Inflammatory macrophage treated with lipopolysaccharide for 1 hour (primary cell): ENCODE results near the gene IQSEC3.

ENCODE experiments used
- DNase-seq, 2 donors: peaks; one replicate each; pipeline ENCODE4 v3.0.0-alpha.2; 2020 to 2022

Gene IQSEC3

DNA sequence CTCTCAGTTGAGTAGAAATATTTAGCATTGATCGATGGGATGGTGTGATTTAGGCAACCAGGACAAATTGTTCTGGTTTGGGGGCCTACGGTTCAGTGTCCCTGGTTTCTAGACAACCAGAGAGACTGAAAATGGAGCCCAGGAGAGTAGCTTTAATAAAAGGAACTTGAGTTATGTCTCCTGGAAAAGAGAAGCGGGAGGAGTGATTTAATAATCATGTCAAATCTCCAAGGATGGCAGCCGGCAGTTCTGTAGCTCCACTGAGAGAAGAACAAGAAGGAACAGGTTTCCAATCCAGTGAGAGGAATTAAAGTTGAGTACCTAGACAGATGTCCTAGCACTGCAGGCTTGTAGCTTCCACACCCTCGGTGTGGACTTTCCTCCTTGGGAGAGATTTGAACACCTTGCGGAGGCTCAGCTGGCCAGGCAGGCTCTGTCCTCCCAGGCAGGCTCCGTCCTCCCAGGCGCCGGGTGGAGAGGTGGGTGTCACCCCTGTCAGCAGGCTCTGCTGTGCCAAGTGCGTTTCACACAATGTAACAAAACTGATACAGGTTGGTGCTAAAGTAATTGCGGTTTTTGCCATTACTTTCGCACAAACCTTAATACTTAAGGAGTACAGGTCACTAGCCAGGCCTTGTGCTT lies 101.5 kb downstream of the IQSEC3 start:
- DNase-seq = no peak

DNA sequence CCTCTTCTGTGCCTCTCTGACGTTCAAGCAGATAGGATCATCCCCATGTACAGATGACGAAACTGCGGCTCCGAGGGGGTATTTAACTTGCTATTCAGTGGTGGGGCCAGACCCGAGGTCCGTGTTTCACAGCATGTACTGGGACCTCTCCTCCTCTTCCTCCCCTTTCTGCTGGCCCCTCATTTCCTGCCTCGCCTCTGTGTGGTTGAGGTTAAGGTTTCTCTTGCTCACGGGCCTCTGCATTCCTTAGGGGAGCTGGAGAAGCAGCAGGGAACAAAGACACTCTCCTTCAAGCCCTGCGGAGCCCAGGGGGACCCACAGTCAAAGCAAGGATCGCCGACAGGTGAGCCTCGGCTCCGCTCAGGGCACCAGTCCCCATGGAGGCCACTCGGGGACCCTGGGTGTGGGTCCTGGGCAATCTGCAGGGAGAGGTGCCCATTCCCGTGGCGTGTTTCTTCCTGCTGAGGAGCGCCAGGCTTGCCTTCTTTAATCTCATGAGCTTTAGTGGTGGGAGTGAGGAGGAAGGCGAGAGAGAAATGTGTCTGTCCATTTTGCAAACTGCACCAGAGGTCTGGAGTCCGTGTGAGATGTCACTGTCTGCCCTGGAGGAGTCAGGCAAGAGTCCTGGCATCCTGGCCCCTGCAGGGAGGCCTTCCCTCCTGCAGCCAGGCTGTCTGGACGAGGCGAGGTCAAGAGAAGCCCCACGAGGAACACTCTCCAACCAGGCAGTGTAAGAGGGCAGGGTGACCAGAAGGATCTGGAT lies 102.4 kb downstream of the IQSEC3 start:
- no peak for DNase-seq

DNA sequence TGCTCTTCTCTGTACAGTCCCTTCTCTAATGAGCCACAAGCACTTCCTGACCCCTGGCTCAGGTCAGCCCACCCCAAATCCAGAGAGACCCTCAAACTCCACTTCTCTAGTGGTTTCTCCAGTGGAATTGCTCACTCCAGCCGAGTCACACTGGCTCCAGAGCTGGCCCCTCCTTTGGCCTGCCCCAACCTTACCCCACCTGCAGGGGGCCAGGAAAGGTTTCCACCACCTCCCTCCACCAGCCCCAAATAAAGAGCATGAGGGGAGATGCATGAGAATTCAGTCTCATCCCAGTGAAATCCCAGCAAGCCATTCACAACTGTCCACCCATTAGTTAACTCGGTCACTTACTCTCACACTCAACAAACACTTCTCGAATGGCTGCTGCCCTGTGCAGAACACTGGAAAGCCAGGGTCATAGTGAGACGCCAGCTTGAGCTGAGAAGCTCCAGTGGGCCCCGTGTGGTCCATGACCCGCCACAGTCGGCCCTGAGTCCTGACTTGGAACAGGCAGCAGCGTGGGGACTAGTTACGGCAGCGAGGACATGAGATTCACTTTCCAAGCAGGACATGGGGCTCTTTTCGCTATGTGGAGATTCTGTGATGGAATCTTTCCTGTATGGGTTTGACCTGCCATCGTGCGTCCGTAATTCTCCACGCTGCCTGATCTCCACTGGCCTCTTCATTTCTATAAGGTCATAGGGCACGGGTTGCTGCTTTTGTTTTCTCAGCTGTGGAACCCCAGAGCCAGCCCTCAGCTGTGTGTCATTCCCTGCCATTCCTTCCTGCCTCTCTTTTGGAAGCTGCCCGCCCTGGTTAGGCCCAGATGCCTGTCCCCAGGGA lies 103.2 kb downstream of the IQSEC3 start:
- DNase-seq = no peak

DNA sequence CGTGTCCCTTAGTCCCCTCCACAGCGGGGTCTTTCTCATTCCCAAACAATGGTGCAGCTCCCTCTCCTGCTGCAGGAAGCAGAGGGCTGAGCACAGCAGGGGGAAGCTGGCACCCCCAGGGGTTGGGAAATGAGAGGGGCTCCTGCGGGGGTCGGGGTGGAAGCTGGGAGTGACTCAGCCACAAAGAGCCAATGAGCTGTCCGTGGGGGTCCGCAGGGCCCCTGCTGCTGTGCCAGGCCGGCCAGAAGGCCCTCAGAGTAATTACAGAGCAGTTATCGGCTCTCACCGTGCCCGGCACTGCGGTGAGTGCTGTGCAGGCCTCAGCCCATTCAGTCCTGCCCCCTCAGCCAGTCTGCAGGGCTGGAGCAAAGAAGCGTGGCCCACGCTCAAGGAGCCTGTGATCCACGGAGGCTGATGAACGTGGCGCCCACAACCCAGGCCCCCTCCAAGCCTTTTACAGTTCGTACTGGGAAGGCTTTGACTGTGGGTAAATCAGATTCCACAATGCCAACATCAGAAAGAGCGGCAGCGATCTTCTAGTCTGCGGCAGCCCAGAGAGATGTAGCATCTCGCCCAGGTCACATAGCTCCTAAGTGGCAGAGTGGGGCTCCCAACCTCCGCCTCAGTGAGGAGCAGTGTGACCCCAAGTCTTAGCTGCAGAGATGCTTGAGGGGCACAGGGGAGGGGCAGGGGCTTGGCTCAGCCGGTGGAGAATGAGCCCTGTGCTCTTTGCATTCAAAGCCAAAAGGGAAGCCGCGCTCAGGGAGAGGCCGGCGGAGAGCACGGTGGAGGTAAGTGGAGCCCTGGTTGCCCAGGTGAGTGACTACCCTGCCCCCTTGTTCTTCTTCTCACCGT lies 104.0 kb downstream of the IQSEC3 start:
- DNase-seq = no peak

GRCh38 chr12:171276-171675 lies 104.7 kb downstream of the IQSEC3 start:
- no peak for DNase-seq

- DNase-seq = no peak
Observed at GRCh38 chr12:171743-172676, 105.4 kb downstream of the IQSEC3 start.

DNA sequence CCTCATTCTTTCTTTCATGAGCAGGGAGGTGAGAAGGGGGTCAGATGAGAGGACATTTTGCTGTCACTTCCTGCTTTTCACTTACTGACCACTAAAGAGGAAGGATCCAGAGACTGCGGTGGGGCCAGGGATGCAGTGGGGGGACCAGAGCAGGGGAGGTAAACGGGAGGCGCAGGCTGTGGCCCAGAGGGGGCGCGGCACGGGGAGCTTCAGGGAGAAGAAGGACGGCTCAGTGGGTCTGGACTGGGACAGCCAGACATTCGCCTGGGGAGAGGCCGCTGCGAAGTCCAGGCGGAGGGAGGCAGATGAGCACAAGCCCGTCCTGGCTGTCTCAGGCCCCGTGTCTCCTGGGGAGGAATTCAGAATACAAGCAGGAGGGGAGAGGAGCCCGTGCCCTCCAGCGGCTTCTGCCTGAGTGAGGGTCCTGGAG lies 106.2 kb downstream of the IQSEC3 start:
- DNase-seq = peak in 1 of 2 donors; percentile 22

GRCh38 chr12:174124-174523 lies 107.6 kb downstream of the IQSEC3 start:
- no peak for DNase-seq

DNA sequence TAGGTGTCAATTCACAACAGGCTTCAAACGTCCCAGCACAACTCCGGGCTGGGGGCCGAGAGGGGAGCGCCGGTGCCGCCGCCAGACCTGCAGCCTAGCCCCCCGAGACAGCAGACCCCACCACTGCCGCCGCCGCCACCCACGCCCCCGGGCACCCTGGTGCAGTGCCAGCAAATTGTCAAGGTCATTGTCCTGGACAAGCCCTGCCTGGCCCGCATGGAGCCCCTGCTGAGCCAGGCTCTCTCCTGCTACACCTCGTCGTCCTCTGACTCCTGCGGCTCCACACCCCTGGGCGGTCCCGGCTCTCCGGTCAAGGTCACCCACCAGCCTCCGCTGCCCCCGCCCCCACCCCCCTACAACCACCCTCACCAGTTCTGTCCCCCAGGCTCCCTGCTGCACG lies 108.0 kb downstream of the IQSEC3 start:
- no peak for DNase-seq

DNA sequence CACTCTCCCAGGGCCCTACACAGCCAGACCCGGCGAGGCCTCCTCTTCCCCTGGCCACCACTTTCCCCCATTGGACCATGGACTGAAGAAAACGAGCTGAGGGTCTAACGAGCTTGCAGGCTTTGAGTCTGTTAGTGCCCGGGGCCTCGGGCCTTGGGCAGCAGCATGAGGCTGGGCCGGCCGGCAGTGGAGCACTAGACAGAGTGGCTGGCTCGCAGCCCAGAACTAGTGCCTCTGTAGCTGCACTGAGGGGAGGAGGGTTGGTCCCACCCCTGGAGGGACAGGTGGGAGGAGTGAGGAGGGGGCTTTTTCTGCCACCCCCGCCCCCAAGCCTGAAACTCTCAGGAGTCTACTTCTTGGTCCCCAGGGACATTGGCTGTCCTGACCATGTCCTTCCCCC lies 108.7 kb downstream of the IQSEC3 start:
- no peak for DNase-seq

DNA sequence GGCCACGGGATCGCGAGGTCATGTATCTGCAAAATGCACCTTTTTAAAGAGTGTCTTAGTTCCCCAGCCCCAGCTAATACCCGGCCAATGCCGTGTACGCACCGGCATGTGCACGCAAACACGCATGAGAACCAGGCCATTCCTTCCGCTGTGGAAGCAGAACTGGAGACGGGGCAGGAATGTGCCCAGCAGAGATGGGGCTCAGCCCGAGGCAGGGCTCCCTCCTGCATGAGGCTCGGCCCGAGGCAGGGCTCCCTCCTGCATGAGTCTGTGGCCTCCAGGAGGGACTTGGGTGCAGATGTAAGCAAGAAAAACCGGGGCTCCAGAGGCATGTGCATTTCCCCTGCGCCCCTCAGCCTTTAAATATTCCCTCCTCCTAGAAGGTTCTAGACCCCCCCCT lies 109.2 kb downstream of the IQSEC3 start:
- no peak for DNase-seq

DNA sequence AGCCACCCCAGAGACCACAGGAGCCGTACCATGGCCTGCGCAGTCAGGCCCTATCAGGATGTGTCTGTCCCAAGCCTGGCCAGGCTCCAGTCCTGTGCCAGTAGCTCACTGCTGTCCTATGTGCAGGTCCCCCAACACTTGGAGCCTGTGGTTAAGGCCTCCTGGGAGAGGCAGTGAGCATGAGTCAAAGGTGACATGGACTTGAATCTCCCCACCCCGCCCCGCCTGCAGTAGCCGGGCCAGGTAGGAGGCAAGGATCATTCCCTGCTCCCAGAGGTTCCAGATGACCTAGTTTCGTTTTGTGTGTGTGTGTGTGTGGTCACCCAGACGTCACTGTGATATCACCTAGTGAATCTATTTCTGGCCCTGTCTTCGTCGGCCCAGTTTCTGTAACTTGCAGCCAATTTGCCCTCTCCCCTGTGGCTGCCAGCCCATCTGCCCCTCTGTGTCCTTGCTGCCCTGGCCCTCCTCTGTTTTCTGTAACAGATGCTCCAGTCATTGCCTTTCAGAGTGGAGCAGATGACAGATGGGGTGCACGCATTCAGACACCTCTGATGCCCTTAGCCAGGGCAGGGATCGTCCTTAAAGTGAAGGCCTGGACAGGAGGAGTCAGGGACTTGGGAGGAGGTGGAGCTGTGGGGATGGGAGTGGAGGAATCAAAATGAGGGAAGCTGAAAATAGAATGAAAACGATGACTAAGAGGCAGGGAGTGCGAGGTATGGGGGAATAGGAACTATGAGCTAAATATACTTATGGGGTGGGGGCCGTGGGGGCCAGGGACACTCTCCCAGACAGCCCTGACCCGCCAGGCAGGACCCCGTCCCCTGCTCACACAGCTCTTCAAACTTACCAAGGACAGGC lies 110.0 kb downstream of the IQSEC3 start:
- peak in 1 of 2 donors; percentile 14 for DNase-seq

DNA sequence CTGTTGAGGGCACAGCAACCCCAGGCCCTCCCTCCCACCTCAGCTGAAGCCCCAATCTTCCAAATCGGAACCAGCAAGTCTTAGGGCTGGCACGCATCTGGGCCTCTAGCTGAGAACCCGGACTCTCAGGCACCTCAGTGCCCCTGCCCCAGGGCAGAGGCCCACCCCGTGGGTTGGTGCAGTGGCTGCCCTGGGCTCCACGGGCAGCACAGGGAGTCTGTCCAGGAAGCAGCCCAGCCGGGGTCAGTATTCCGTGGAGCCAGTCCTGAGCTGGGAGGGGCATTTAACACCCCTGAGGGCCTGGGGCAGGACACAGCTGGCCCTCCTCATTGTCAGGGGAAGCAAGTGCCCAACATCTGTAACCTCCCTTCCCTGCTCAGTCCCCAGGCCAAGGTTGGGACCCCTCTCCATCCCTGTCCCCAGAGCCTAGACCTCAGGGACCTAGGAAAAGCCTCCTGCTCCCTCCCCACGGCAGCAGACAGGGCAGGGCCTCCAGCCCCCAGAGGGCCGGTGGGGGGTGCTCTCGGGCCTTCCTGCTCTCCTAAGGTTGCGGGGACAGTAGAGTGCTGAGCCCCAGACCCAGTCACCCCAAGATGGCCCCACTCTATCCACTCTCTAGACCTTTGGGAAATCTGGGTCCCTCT lies 110.9 kb downstream of the IQSEC3 start:
- no peak for DNase-seq

DNA sequence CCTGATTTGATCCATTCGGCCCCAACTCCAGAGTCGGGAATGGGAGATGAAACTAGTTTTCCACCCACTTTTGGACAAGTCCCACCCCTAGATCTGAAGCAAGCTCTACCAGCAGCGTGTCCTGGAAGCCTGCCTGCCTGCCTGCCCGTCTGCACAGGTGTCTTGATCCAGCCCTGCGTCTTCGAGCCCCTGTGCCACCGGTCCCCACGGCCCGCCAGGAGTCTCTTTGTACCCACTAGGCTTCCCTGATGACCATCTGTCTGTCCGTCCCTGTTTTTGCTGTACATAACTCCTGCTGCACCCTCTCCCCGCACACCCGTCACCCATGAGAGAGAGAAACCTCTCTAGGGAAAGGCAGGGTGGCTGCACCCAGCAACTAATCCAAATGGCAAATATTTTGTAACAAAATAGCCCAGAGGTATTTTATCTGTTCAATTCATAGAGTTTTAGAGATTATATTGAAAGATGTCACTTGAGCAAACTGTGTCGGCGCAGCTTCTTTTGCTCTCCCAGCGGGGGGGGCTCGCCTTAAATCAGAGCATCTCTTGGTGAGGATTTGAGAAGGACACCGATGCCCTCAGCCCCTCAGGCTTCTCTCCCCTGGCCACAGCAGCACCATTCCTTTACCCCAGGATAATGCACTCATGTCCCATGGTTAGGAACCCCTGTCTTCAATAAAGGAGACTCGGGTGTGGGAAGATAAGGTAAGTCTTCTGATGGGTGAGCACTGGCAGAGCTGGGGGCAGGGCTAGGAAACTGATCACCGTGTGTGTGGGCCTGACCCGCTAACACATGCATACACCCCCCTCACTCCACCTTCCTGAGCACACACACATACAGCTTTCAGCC lies 111.6 kb downstream of the IQSEC3 start:
- DNase-seq = no peak

DNA sequence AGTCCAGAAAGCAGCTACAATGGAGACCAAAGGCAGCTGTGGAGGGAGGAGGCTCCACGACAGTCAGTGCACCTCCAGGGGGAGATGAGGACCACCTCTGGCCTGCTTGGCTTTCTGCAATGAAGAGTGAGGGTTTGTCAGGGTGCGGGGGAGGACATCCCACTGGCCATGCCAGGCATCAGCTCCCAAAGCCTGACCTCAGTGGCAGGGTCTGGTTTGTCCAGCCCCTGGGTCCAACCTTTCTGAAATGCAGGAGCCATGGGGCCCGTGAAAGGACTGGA lies 112.2 kb downstream of the IQSEC3 start:
- no peak for DNase-seq

DNA sequence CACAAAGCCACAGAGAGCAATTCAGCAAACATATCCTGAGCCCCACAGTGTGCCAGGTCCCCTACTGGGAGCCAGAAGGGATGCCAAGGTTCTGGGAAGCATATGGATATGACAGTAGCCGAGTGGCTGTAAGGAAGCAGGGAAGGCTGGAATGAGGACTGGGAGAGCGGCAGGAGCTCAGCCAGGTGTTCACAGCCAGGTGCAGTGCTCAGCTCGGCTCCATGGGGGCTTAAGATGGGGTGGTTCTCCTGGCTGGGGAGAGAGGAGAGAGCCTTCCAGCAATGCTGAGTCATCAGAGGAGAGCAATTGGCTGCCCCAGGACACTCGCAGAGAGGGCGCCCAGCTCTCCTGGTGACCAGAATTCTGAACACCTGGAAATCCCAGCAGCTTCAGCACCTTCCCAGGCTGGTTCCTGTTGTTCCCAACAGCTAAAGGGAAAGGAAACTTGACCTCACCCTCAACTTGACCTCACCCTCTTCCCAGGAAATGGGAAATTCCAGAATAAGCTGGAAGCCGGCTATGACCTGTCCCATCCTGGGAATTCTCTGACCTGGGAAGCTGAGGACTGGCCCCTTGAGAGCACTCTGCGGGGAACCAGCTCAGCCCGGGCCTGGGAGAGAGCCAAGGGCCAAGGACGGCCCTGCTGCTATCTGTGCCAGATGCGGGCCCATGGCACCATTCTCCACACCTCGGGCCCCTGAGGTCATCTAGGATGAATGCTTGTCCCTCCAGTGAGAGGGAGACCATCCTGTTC lies 112.7 kb downstream of the IQSEC3 start:
- no peak for DNase-seq

DNA sequence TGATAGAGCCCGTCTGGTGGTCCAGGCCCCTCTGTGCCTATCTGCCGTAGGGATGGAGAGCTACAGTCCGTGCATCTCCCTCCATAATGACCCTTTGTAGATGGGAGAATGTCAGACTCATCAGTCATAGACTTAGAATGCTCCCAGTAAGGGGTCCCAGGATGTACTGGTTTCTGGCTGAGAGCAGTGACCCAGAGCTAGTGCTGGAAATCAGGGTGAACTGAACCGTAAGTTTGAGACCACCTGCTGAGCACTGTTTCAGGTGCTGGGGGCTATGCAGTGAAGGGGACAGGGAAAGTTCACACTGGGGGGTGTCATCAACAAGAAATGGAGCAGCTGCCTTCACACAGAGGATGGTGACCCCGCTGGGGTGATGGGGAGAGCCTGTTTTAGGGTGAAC lies 113.3 kb downstream of the IQSEC3 start:
- DNase-seq = no peak

GRCh38 chr12:180445-180844 lies 113.9 kb downstream of the IQSEC3 start:
- peak; percentile 76 to 82 for DNase-seq

- DNase-seq = no peak
Observed at GRCh38 chr12:181921-182320, 115.4 kb downstream of the IQSEC3 start.
